BLaER1 treated with 17β-estradiol and CSF1 and Interleukin-3, amounts not matched to agents 10 nM and 100 nM (cell line): Measurements from ENCODE around the gene EVPLL.
"Not testable (repeated sequence)": the region's sequence is repeated elsewhere in the genome, so short reads cannot be mapped to it uniquely, and the experiment has no call there.

Experiments used
- H3K27ac ChIP-seq, 11 experiments: shearing (Covaris generic); formaldehyde crosslinking; 2 replicates each; pipeline ENCODE4 v1.8.1; 2022
- H3K27me3 ChIP-seq, 11 experiments: shearing (Covaris generic); formaldehyde crosslinking; 2 replicates each; pipeline ENCODE4 v1.8.1; 2022
- H3K36me3 ChIP-seq, 11 experiments: shearing (Covaris generic); formaldehyde crosslinking; 2 replicates each; pipeline ENCODE4 v1.8.1; 2022
- H3K4me1 ChIP-seq, 10 experiments: shearing (Covaris generic); formaldehyde crosslinking; 2 replicates each; pipeline ENCODE4 v1.8.1; 2022
- H3K4me2 ChIP-seq, 11 experiments: shearing (Covaris generic); formaldehyde crosslinking; 2 replicates each; pipeline ENCODE4 v1.8.1; 2022
- H3K4me3 ChIP-seq, 10 experiments: shearing (Covaris generic); formaldehyde crosslinking; 2 replicates each; pipeline ENCODE4 v1.8.1; 2022
- H3K9ac ChIP-seq, 11 experiments: shearing (Covaris generic); formaldehyde crosslinking; 2 replicates each; pipeline ENCODE4 v1.8.1; 2022
- H3K9me3 ChIP-seq, 11 experiments: shearing (Covaris generic); formaldehyde crosslinking; replicated peaks in 1 of 11; 2 replicates each; pipeline ENCODE4 v1.8.1; 2022
- H4K20me1 ChIP-seq, 11 experiments: shearing (Covaris generic); formaldehyde crosslinking; 2 replicates each; pipeline ENCODE4 v1.8.1; 2022
- Cebpa-rat ChIP-seq, 11 experiments: shearing (Covaris generic); IDR thresholded peaks; 2 replicates each; pipeline ENCODE4 v1.8.1; 2022

The EVPLL gene

DNA sequence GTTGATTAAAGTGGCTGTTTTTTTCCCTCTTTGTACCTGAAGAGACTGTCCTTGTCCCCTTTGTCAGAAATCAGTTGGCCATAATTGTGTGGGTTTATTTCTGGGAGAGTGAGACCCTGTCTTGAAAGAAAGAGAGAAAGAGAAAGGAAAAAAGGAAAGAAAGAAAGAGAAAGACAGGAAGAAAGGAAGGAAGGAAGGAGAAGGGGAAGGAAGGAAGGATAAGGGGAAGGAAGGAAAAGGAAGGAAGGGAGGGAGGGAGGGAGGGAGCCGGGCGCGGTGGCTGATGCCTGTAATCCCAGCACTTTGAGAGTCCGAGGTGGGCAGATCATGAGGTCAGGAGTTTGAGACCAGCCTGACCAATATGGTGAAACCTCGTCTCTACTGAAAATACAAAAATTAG is 6.8 kb upstream of the EVPLL start:
- H3K4me3 ChIP-seq, result no peak overlapping the region
- peaks cover 0 to 3% (median 0%) of the 10 kb centered on the region in 11 experiments; a peak in 1 of 22 replicates for H3K36me3 ChIP-seq
- peaks cover 8 to 24% (median 15%) of the 10 kb centered on the region in 11 experiments; a peak in 17 of 22 replicates for H3K9me3 ChIP-seq
- no peaks in the 10 kb centered on the region for H3K27me3 ChIP-seq
- peaks cover 0 to 11% (median 6%) of the 10 kb centered on the region in 10 experiments; a peak in 12 of 20 replicates for H3K4me1 ChIP-seq
- no peaks in the 10 kb centered on the region for H4K20me1 ChIP-seq
- H3K9ac ChIP-seq, result no peak overlapping the region
- H3K27ac ChIP-seq, result no peak overlapping the region
- no peak for TF ChIP-seq Cebpa-rat (IDR thresholded peaks at IDR 0.05)
- peak overlapping the region in 5 of 11 experiments; percentile 16 to 43 (median 27); a peak in 4 of 22 replicates for H3K4me2 ChIP-seq

DNA sequence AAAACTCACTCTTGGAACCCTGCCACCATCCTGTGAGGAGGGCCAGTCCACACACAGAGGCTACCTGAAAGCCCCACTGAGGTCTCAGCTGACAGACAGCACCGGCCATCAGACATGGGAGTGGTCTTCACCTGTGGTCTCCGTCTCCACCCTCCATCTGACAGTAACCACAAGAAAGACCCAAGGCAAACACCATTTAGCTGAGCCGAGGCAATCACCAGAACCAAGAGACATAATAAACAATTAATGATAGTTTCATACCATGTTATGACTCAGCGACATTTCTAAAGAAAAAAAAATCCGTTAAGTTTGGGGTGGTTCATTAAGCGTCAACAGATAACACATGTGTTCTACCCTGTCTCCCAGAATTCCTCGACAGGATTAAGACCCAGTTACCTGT is 6.1 kb upstream of the EVPLL start:
- Histone ChIP-seq H3K9ac (no peak overlapping the region), H3K9me3 (peaks cover 4 to 19% (median 10%) of the 10 kb centered on the region in 11 experiments; a peak in 15 of 22 replicates)

DNA sequence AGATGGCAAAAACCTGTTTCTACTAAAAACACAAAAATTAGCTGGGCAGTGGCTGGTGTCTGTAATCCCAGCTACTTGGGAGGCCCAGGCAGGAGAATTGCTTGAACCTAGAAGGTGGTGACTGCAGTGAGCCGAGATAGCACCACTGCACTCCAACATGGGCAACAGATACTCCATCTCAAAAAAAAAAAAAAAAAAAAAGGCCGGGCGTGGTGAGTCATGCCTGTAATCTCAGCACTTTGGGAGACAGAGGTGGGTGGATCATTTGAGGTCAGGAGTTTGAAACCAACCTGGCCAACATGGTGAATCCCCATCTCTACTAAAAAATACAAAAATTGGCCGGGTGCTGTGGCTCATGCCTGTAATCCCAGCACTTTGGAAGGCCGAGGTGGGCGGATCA is 4.4 kb upstream of the EVPLL start:
- not testable (repeated sequence) for H3K27me3 ChIP-seq, H3K4me3 ChIP-seq, H3K4me2 ChIP-seq, H3K9ac ChIP-seq, H4K20me1 ChIP-seq, H3K27ac ChIP-seq, H3K36me3 ChIP-seq
- H3K4me1 ChIP-seq, result peaks cover 22 to 35% (median 28%) of the 10 kb centered on the region in 10 experiments
- H3K9me3 ChIP-seq, result peaks cover 4 to 19% (median 10%) of the 10 kb centered on the region in 11 experiments; a peak in 15 of 22 replicates

More for the DNA sequence above, 6.1 kb upstream of the EVPLL start:
- no peak for TF ChIP-seq Cebpa-rat (IDR thresholded peaks at IDR 0.05)
- H4K20me1 ChIP-seq, result no peaks in the 10 kb centered on the region
- no peak overlapping the region for H3K4me3 ChIP-seq
- peak overlapping the region in 6 of 11 experiments; percentile 10 to 43 (median 26); a peak in 6 of 22 replicates for H3K4me2 ChIP-seq
- H3K27me3 ChIP-seq, result no peaks in the 10 kb centered on the region
- H3K4me1 ChIP-seq, result peaks cover 5 to 18% (median 11%) of the 10 kb centered on the region in 10 experiments
- H3K36me3 ChIP-seq, result peaks cover 0 to 3% (median 0%) of the 10 kb centered on the region in 11 experiments; a peak in 1 of 22 replicates
- no peak overlapping the region for H3K27ac ChIP-seq

DNA sequence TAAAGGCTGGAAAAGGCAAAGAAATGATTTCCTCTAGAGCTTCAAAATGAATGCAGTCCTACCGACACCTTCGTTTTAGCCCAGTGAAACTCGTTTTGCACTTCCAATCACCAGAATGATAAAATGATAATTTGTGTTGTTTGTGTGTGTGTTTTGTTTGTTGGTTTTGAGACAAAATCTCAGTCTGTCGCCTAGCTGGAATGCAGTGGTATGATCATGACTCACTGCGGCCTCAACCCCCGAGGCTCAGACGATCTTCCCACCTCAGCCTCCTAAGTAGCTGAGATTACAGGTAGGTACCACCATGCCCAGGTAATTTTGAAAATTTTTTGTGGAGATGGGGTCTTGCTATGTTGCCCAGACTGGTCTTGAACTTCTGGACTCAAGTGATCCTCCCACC is 3.4 kb upstream of the EVPLL start:
- H3K4me1 ChIP-seq, result peaks cover 22 to 45% (median 36%) of the 10 kb centered on the region in 10 experiments
- no peaks in the 10 kb centered on the region for H3K27me3 ChIP-seq
- peaks cover 4 to 19% (median 10%) of the 10 kb centered on the region in 11 experiments; a peak in 15 of 22 replicates for H3K9me3 ChIP-seq
- H3K4me3 ChIP-seq, result no peak overlapping the region
- H4K20me1 ChIP-seq, result no peaks in the 10 kb centered on the region
- no peak overlapping the region for H3K4me2 ChIP-seq
- no peak for TF ChIP-seq Cebpa-rat (IDR thresholded peaks at IDR 0.05)
- H3K9ac ChIP-seq, result no peak overlapping the region
- peaks cover 0 to 3% (median 0%) of the 10 kb centered on the region in 11 experiments; a peak in 1 of 22 replicates for H3K36me3 ChIP-seq
- H3K27ac ChIP-seq, result no peak overlapping the region

DNA sequence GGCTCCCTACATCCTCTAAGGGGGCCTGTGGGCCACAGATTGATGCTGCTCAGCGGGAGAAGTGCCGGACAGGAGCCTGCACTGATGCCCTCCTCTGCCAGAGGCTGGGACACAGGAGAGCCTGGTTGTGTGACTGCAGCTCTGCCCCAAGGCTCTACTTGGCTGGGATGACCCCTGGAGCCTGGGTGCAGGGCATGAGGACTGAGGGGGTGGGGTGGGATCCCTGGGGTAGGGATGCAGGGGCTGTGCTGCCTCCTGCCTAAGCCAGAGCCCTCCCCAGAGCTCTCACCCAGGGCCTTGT is 577 bp downstream of the EVPLL start:
- peak overlapping the region in 8 of 11 experiments; percentile 58 to 76 (median 70); a peak in 16 of 22 replicates for H3K27ac ChIP-seq

DNA sequence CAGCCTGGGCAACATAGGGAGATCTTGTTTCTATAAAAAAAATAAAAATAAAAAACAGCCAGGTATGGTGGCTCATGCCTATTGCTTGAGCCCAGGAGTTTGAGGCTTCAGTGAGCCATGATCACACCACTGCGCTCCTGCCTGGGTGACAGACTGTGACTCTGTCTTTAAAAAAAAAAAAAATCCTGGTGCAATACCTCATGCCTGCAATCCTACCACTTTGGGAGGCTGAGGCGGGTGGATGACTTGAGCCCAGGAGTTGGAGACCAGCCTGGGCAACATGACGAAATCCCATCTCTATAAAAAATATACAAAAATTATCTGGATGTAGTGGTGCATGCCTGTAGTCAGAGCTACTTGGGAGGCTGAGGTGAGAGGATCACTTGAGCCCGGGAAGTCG is 1.0 kb downstream of the EVPLL start:
- not testable (repeated sequence) for H3K4me3 ChIP-seq, H4K20me1 ChIP-seq, H3K36me3 ChIP-seq
- Histone ChIP-seq H3K9me3 (peaks cover 4 to 19% (median 10%) of the 10 kb centered on the region in 11 experiments; a peak in 15 of 22 replicates), H3K9ac (peak overlapping the region in 2 of 11 experiments; percentile 51 to 65; a peak in 1 of 22 replicates), H3K4me2 (peak overlapping the region in 8 of 11 experiments; percentile 76 to 94 (median 90); a peak in 11 of 22 replicates), H3K4me1 (peaks cover 22 to 59% (median 35%) of the 10 kb centered on the region in 10 experiments), H3K27ac (peak overlapping the region in 8 of 11 experiments; percentile 58 to 76 (median 70); a peak in 12 of 22 replicates), H3K27me3 (peaks cover 0 to 18% (median 14%) of the 10 kb centered on the region in 11 experiments; a peak in 17 of 22 replicates)

More for the DNA sequence above, 577 bp downstream of the EVPLL start:
- Histone ChIP-seq H3K9ac (peak overlapping the region in 8 of 11 experiments; percentile 5 to 71 (median 48); a peak in 10 of 22 replicates), H3K4me1 (peaks cover 22 to 59% (median 34%) of the 10 kb centered on the region in 10 experiments), H3K4me3 (peak overlapping the region in 2 of 10 experiments; percentile 36 to 44; a peak in 1 of 20 replicates), H3K9me3 (peaks cover 4 to 19% (median 10%) of the 10 kb centered on the region in 11 experiments; a peak in 15 of 22 replicates), H3K36me3 (peaks cover 0 to 3% (median 0%) of the 10 kb centered on the region in 11 experiments; a peak in 1 of 22 replicates), H4K20me1 (no peaks in the 10 kb centered on the region), H3K27me3 (peaks cover 0 to 18% (median 14%) of the 10 kb centered on the region in 11 experiments; a peak in 17 of 22 replicates), H3K4me2 (peak overlapping the region; percentile 70 to 94 (median 89); a peak in 21 of 22 replicates)
- TF ChIP-seq Cebpa-rat (IDR thresholded peaks at IDR 0.05), result no peak

DNA sequence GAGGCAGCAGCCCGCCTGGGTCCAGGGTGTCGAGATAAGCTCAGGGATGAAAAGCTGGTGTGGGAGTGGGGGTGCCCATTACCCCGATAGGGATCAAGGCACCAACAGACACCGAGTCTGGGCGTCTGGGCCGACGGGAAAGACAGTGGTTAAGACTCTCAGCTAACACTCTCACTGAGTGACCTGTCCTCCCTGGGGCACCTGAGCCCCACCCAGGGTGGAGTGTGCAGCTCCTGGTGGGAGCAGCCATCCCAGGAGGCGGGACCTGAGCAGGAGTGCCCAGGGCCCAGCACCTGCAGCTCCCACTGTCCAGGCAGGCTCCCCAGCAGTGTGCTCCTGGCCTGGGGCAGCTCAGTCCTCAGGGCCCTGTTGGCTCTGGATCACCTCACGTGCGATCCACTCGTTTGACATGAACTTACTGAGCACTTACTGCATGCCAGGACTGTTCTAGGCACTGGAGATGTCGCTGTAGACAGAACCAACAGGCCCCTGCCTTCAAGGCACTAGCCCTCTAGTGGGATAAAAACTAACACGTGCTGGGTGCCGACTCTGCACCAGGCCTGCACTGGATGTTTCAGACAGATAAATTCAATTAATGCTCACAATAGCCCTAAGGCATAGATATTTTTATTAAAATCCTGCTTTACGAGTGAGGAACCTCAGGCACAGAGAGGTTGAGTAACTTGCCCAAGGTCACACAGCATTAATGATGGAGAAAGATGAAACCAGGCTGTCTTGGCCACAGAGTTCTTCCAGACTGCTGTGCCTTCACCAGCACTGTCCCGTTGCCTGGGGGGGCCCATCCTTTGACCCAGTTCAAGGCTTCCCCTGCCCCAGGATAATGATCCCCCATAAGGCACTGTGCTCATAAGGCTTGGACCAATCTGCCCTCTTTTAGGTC is 1.9 kb downstream of the EVPLL start:
- Histone ChIP-seq H3K9me3 (peaks cover 4 to 14% (median 10%) of the 10 kb centered on the region in 11 experiments; a peak in 15 of 22 replicates), H3K4me3 (no peak overlapping the region), H3K4me1 (peaks cover 26 to 62% (median 38%) of the 10 kb centered on the region in 10 experiments), H3K4me2 (peak overlapping the region in 3 of 11 experiments; percentile 15 to 37 (median 33); a peak in 5 of 22 replicates), H3K36me3 (peaks cover 0 to 3% (median 0%) of the 10 kb centered on the region in 11 experiments; a peak in 1 of 22 replicates), H3K27me3 (peaks cover 0 to 18% (median 14%) of the 10 kb centered on the region in 11 experiments; a peak in 17 of 22 replicates), H3K27ac (peak overlapping the region in 1 of 11 experiments; percentile 25; a peak in 1 of 22 replicates), H4K20me1 (no peaks in the 10 kb centered on the region), H3K9ac (no peak overlapping the region)
- no peak for TF ChIP-seq Cebpa-rat (IDR thresholded peaks at IDR 0.05)

DNA sequence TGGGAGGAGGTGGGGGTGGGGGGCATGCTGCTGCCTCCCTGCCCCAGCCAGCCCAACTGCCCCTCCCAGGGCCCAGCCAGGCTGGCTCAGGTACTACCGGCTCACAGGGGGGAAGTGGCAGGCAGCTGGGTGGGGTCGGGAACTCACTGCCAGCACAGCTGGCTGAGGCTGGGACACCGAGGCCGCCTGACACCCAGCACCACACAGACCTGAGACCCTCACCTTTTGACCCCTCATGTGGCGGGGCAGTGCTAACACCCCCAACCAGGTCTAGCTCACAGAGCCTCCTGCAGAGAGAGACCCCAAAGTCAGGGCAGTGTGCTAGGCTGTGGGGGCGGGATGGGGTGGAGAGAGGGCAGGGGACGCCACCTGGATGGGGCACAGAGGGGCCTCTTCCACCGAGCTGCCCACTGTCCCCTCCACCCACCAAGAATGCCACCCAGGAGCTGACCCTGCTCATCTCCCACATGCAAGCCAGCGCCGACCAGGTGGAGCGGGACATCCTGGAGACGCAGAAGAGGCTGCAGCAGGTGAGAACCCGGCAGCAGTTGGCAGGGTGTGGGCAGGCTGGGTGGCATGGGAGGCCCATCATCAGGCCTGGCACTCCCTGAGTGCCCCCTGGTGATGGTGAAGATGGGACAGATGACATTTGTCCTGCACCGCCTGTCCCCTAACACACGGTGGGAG is 3.0 kb downstream of the EVPLL start:
- H3K9me3 ChIP-seq, result peaks cover 0 to 3% (median under 1%) of the 10 kb centered on the region in 11 experiments; a peak in 10 of 22 replicates
- H3K4me2 ChIP-seq, result peak overlapping the region in 4 of 11 experiments; percentile 15 to 37 (median 26); a peak in 7 of 22 replicates
- no peaks in the 10 kb centered on the region for H4K20me1 ChIP-seq
- H3K9ac ChIP-seq, result no peak overlapping the region
- H3K27ac ChIP-seq, result no peak overlapping the region
- no peak for TF ChIP-seq Cebpa-rat (IDR thresholded peaks at IDR 0.05)
- H3K4me1 ChIP-seq, result peaks cover 26 to 59% (median 38%) of the 10 kb centered on the region in 10 experiments
- no peaks in the 10 kb centered on the region for H3K36me3 ChIP-seq
- H3K4me3 ChIP-seq, result no peak overlapping the region
- H3K27me3 ChIP-seq, result peaks cover 0 to 18% (median 14%) of the 10 kb centered on the region in 11 experiments; a peak in 17 of 22 replicates
